HG03575 (cell line): ENCODE measurements around the gene PITX3.
A peak's percentile ranks its signal among the peaks of the same experiment; 100 is the strongest.
"Not testable (repeated sequence)": the region's sequence is repeated elsewhere in the genome, so short reads cannot be mapped to it uniquely, and the experiment has no call there.

ENCODE experiments used
- ATAC-seq: cut with Tn5 transposase; IDR thresholded peaks from one replicate; pipeline ENCODE4 v1.9.1; 2021; ENCODE audit not compliant: unreplicated experiment, insufficient number of reproducible peaks, low FRiP score; ENCODE audit errors: extremely low read depth

The PITX3 gene

DNA sequence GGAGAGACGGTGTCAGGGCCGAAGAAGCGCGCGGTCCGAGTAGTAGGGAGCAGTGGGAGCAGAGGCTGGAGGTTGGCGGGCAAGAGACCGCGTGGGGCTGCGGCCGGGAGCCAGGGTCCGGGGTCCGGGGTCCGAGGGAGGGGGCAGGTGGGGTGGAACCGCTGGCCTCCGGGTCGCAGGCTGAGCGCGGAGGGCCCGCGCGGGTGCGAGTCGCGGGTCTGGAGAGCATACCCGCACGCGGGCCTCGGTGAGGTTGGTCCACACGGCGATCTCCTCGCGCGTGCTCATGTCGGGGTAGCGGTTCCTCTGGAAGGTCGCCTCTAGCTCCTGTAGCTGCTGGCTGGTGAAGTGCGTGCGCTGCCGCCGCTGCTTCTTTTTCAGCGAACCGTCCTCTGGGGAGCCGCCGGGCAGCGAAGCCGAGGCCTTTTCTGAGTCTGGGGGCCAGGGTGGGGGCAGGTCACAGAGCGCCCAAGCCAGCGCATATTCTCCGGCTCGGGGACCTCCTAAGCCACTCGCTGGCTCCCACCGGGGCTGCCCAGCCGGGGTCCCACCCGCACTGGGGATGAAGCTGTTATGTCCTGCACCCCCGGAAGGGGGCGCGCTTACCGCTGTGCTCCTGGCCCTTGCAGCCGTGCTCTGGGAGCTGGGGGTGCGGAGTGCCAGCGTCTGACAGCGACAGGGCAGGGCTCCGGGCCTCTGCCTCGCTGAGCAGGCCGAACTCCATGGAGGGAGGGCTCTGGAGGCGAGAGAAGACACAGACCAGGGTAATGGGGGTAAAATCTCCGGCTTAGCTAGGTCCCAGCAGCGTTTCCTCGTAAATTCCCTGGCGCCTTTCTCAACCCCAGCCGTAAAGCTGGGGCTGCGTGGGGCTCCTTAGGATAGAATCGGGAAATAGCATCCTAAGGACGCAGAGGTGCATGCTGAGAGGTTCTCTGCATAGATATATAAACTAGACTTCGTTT lies 9.7 kb downstream of the PITX3 start:
- no peak for ATAC-seq

DNA sequence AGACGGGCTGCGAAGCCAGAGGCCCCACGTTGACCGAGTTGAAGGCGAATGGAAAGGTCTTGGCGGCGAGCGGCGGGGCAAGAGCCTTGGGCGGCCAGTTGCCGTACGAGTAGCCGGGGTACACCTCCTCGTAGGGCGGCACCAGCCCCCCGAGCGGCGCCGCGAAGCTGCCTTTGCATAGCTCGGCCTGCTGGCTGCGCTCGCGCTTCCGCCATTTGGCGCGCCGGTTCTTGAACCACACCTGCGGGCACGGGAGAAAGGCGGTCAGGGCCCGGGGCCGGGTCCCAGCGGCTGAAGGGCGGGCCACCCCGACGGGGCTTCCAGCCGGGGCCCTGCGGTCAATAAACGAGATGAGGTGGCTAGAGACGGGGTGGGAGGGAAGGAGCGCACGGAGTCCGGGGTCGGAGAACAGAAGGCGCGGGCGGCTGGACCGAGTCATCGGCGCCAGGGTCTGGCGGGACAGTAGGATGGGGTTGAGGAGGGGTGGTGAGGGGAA lies 10.4 kb downstream of the PITX3 start:
- no peak for ATAC-seq

DNA sequence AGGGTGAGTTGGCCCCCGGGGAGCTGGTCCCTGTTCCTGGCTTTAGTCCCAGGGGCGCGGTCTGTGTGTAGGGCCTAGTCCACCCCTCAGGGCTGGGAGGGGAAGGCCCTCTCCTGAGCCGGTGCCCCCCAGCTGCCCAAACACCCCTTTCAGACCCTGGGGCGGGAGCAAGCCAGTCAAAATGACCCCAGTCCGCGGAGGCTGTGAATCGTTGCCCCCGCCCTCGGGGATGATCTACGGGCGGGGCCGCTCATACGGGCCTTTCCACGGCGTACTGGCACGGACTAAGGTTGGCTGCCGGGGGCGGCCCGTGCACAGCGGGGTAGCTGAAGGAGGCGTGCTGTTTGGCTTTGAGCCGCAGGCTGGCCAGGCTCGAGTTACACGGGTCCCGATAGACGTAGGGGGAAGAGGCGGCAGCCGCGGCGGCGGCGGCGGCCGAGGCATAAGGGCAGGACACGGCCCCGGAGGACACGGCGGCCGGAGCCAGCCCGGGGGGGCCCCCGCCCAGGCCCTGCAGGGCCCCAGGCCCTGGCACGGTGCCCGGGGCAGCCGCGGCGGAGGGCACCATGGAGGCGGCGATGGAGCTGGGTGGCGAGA lies 10.9 kb downstream of the PITX3 start:
- no peak for ATAC-seq

DNA sequence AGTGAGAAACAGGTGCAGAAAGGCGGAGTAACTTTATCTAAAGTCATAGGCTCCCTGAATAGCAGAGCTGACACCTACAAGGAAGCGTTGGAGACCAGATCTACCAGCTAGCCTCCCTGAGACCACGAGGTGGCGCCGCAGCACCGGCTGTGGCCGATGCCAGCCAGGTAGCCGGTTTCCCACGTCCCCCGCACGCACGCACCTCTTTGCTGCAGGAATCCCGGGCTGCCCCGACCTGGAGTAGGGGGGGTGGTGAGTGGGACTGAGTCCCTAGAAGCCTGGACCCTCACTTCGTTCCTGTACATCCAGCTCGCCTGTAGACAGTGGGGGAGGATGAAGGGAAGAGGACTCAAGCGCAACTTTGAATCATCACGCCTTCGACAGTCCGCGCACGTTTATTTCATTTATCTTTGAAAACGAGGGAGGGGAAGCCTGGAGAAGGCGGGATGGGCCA lies 11.5 kb downstream of the PITX3 start:
- no peak for ATAC-seq

DNA sequence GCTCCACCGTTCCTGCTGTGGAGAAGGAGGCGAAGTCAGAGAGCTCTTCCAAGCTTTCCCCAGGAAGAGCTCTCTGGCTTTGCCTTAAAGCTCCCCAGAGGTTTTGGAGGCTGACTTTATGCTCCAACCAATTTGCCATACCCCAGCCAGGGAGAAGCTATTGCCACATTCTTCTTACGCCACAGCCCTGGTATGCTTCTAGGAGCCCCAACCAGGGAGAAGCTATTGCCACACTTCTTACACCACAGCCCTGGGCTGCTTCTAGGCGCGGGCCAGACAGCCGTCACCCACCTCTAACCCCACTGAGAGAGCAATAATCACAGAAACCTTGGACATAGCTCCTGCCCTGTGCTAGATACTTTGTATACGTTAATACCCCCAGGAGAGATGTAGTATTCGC lies 14.3 kb downstream of the PITX3 start:
- no peak for ATAC-seq

DNA sequence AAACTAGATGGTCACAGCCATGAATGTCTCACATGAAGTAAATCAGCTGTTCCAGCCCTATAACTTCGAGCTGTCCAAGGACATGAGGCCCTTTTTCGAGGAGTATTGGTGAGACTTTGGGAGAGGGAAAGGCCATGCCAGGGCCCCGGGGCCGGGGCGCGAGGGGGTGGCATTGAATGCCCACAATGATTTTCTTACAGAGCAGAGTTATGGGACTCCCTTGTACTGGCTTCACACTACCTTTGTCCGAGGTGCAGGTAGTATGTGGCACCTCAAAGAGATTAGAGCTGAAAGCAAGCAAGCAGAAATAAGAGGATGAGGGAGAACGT lies 14.8 kb downstream of the PITX3 start:
- ATAC-seq = no peak

DNA sequence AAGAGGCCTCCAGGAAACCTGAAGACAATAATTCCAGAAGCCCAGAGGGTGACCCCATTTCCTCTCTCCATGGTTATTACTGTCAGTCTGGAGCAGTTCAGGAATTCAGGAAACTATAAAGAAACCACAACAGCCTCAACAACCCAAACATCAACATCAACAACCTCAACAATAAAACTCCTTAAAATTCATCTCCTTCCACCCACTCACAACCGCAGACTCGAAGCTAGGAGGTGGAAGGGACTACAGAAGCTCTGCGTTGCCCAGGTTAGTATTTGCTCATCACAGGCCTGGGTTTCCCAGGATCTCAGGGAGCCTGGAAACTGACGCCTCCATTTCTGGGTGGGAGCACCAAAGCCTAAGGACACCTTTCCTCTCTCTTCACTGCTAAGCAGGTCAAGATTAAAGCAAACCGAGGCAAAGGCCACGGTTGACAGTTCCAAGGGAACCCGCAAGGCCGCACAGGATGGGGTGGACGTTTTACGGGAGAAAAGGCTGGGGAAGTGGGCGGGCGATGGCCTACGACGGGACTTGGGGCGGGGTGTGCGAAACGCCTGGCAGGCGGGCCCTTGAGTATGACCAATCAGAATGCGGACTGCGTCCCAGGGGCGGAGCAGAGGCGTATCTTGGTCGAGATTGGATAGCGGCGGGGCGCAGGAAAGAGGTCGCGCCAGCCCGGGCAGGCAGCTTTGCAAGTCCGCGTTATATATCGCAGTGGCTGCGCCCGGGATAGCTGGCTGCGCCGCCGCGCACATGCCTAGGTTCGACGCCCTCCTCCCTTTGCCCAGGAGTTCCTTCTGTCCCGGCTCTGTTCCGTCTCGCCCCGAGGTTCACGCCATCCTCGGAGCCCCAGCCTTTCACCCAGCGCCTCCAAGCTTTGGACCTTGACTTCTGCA lies 15.4 kb downstream of the PITX3 start, which contains the start of gene ELOVL3:
Gene ELOVL3, plus strand, starts transcription at position 654 of the 896 bp plus-strand sequence. CDS start 250 bp downstream, outside the sequence.
- ATAC-seq = peak; percentile 47

DNA sequence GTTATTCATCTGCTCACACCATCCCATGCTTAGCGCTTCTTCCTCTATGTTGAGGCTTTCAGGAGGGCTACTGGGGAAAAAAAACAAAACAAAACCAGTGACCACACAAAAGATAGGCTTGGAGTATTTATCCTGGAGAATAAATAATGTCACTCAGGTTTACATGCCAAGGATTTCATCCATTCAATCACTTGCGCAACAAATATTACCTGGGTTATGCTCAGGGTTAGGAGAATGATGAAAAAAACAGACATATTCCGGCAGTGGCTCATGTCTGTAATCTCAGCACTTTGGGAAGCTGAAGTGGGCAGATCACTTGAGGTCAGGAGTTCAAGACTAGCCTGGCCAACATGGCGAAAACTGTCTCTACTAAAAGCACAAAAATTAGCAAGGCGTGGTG lies 18.5 kb downstream of the PITX3 start:
- no peak for ATAC-seq

DNA sequence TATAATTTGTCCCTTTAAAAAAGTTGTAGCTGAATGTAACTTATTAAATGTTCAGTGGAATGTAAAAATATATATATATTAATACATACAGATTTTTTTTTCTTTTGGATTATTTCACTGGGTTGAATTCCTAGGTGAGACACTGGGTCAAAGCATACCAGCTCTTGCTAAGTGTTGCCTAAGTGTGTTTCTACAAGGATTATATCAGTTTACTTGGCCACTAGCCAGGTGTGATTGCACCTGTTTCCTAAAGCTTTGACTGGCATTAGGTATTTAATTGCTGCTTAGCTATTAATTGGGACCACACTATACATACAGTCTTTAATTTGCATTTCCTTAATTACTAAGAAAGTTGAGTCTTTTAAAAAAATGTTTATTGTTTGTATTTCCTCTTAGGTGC lies 20.7 kb downstream of the PITX3 start:
- ATAC-seq = no peak

DNA sequence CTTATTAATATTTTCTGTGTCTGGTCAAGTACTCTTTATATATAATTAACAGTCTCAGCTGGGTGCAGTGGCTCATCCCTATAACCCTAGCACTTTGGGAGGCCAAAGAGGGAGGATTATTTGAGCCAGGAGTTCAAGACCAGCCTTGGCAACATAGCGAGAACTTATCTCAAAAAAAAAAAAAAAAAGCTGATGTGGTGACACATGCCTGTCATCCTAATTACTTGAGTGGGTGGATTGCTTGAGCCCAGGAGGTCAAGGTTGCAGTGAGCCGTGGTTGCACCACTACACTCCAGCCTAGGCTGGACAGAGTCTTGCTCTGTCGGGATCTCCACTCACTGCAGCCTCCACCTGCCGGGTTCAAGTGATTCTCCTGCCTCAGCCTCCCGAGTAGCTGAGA lies 21.9 kb downstream of the PITX3 start:
- ATAC-seq = no peak

DNA sequence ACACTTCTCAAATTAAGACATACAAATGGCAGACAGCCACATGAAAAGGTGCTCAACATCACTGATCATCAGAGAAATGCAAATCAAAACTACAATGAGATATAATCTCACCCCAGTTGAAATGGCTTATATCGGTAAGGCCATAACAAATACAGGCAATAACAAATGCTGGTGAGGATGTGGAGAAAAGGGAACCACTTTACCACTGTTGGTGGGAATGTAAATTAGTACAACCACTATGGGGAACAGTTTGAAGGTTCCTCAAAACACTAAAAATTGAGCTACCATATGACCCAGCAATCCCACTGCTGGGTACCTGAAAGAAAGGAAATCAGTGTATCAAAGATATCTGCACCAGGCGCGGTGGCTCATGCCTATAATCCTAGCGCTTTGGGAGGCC lies 27.7 kb downstream of the PITX3 start:
- not testable (repeated sequence) for ATAC-seq

DNA sequence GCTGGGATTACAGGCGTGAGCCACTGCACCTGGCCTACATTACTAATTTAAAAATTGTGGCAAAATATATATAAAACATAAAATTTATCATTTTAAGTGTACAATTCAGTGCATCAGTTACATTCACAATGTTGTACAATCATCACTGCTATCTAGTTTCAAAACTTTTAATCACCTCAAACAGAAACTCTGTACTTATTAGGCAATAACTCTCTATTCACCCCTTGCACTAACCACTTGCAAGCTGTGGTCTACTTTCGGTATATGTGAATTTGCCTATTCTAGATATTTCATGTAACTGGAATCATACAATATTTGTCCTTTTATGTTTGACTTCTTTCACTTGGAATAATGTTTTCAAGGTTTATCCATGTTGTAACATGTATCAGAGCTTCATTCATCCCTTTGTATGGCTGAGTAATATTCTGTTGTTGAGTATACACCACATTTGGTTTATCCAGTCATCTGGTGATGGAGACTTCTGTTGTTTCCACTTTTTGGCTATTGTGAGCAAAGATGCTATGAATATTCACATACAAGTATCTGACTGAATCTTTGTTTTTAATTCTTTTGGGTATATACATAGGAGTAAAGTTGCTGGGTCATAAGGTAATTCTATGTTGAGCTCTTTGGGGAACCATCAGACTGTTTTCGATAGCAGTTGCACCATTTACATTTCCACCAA lies 29.6 kb downstream of the PITX3 start:
- no peak for ATAC-seq

DNA sequence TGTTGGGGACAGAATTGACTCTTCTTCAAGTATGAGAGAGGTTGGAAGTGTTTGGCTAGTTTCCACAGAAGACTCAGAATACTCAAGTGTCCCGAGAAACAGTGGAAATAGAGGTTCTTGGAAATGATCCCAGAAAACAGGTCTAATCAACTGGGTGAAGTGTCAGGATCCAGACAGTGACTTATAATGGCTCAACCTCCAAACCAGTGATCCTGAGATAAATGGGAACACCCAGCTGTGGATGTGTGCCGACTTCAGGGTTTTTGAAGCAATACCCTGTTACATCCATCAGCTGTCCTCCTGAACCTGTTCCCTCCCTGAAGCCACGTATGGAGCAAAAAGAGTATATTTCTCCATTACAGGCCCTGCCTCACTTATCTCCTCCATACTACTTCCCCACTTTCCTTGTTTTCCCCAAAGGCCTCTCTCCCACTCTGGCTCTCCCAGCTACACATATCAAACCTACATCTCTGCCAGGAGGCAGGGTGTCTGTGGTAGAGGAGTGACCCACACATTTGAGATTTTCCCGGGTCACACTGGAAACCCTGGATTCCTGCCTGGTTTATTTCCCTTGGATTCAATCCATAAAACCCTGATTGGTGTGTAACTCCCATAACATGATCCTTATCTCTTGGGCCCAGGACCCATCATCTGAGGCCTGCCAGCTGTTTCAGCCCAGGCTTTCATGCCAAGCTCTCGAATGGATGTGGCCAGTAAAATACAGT lies 32.8 kb downstream of the PITX3 start:
- ATAC-seq = no peak

DNA sequence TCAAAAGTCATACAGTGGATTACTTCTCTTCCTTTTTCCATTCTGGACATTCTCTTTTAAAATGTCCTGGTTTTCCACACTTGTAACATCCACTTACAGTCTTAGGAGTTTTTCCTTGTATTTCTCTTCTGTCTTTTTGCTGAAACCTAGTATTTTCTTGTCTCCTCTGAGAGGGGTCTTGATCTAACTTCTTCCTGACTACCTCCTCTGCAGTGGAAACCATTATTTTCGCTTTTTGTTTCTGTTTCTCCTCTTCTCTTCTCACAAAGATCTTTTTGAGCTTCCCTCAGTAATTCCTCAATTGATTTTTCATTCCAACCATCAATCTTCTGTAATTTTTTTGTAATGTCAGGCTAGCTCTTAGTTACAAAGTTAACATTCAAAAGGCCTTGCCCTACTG lies 38.9 kb downstream of the PITX3 start:
- no peak for ATAC-seq

DNA sequence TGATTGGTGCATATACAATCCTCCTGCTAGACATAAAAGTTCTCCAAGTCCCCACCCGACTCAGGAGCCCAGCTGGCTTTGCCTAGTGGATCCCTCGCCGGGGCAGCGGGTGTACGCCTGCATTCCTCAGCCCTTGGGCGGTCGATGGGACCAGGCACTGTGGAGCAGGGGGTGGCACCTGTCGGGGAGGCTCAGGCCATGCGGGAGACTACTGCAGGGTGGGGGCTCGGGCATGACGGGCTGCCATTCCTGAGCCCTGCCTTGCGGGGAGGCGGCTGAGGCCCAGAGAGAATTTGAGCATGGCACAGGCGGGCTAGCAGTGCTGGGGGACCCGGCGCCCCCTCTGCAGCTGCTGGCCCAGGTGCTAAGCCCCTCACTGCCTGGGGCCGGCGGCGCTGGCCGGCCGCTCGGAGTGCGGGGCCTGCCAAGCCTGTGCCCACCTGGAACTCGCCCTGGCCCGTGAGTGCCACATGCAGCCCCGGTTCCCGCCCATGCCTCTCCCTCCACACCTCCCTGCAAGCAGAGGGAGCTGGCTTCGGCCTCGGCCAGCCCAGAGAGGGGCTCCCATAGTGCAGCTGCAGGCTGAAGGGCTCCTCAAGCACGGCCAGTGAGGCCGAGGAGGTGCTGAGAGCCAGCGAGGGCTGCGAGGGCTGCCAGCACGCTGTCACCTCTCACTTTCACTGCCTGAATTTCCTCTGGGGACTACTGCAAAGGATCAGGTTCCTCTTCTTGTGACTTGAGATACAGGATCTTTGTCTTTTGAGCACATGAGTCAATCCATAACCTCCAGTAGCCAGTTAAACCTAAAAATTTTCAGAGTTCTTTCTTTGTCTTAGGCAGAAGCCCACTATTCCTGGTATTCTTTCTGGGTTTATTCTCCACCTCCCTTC lies 40.3 kb downstream of the PITX3 start:
- ATAC-seq = no peak

DNA sequence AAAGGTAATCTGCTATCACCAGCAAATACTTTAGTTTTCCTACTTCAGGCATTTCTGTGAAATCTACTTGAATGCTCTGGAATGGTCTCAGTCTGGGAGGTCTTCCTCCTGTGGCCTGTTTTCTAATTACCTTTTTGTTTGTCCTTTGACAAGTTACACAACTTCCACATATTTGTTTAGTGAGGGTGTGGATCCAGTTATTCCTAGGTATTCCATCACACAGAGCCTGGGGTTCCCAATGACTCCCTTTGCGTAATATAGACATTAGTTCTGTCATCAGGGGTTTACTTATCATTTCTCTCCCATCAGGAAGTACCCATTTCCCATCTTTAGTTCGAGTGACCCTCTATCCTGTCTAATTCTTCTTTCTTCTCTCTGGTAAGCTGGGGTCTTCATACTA lies 43.3 kb downstream of the PITX3 start:
- no peak for ATAC-seq

DNA sequence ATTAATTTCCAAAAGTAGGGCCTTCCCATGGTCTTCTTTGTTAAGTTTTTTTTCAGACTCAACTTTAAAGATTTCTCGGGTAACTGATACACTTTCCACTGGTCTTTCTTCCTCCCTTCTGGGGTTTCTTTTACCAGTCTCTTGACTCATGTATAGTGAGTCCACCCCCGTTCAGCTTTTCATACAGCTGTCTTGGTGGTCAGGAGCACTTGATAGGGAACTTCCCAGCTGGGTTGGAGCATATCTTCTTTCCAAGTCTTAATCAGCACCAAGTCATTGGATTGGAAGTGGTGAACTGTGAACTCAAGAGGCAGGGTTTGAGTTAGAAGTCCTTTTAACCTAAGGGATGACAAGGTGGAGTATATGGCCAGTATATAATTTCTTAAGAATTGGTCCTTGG lies 44.4 kb downstream of the PITX3 start:
- ATAC-seq = no peak
